GM12878 (cell line): ENCODE data around the gene RHEB. TPM values are rescaled to one million over a fixed set of nuclear protein-coding genes. Genes with fewer than 3 reads are reported as not detected.

Experiments used
- ATAC-seq: fragments of 200-7000 bp; cut with Tn5 transposase; 3 replicates; pipeline ENCODE4 v1.9.1; 2020; ENCODE audit warnings: mild to moderate bottlenecking, moderate library complexity
- BruUV-seq: library from RNA; stranded (reverse); fragments of 400-500 nt; replicated peaks from 2 replicates; lab custom pipeline; 2021; lab: Mats Ljungman, UMichigan
- CTCF ChIA-PET: fragments of 300-600 bp; sonication (Branson Sonifier 250); formaldehyde crosslinking; extraction: SDS; loops from one replicate; lab custom pipeline; 2021; ENCODE audit warnings: inconsistent platforms; lab: Yijun Ruan, JAX
- POLR2A ChIA-PET: fragments of 350-600 bp; formaldehyde crosslinking; extraction: SDS; loops from one replicate; lab custom pipeline; 2021; ENCODE audit warnings: inconsistent platforms; lab: Charles Lee
- RAD21 ChIA-PET: fragments of 300-600 bp; sonication (Branson Sonifier 250); formaldehyde crosslinking; loops from one replicate; lab custom pipeline; 2023; ENCODE audit warnings: antibody characterized with exemption; ENCODE audit not compliant: unreplicated experiment; lab: Charles Lee
- SMC1A ChIA-PET: fragments of 300-600 bp; sonication (Branson Sonifier 250); formaldehyde crosslinking; loops from one replicate; lab custom pipeline; 2023; ENCODE audit not compliant: unreplicated experiment, uncharacterized antibody; lab: Charles Lee
- DNase-seq: peaks from one replicate; pipeline ENCODE4 v3.0.0-alpha.2; 2011; ENCODE audit warnings: low read depth, low spot score
- FAIRE-seq: peaks from 3 replicates; lab custom pipeline; 2011; peaks lifted over from hg19 to GRCh38; lab: Jason Lieb, UNC
- H2AFZ ChIP-seq: 2 replicates; pipeline ENCODE4 v1.6.0; 2011; ENCODE audit warnings: low read depth, low read length, control low read depth; ENCODE audit not compliant: control insufficient read depth
- H3K27ac ChIP-seq: 2 replicates; pipeline ENCODE4 v1.5.1; 2011; ENCODE audit warnings: control low read depth; ENCODE audit not compliant: control insufficient read depth, insufficient read depth
- H3K27me3 ChIP-seq, 2 experiments: replicated peaks in 1 of 2; 2 replicates each; pipeline versions ENCODE4 v1.6.0 to v1.6.1; 2011; ENCODE audit warnings: low read length in 1 of 2; ENCODE audit not compliant: control insufficient read depth in 2 of 2, insufficient read depth in 2 of 2
- H3K36me3 ChIP-seq, 2 experiments: 2 replicates each; pipeline ENCODE4 v1.5.1; 2011; ENCODE audit warnings: low read length in 1 of 2; ENCODE audit not compliant: control insufficient read depth in 2 of 2, insufficient read depth in 2 of 2
- H3K4me1 ChIP-seq: 2 replicates; pipeline ENCODE4 v1.6.1; 2011; ENCODE audit warnings: mild to moderate bottlenecking, low read length, moderate library complexity, mixed read lengths; ENCODE audit not compliant: control insufficient read depth, insufficient read depth
- H3K4me2 ChIP-seq: 2 replicates; pipeline ENCODE4 v1.6.0; 2011; ENCODE audit warnings: control low read depth; ENCODE audit not compliant: control insufficient read depth, insufficient read depth
- H3K4me3 ChIP-seq: fragments of 200-600 bp; sonication (generic); 2 replicates; pipeline ENCODE4 v1.5.1; 2016
- H3K79me2 ChIP-seq: 2 replicates; pipeline ENCODE4 v1.6.0; 2011; ENCODE audit warnings: low read length; ENCODE audit not compliant: control insufficient read depth, insufficient read depth
- H3K9ac ChIP-seq: 2 replicates; pipeline ENCODE4 v1.8.0; 2011; ENCODE audit warnings: low read length, control low read depth, mixed read lengths; ENCODE audit not compliant: control insufficient read depth, insufficient read depth
- H3K9me3 ChIP-seq: replicated peaks from 3 replicates; pipeline ENCODE4 v1.5.1; 2011; ENCODE audit warnings: mild to moderate bottlenecking, low read length; ENCODE audit not compliant: control insufficient read depth, insufficient read depth
- H4K20me1 ChIP-seq: 2 replicates; pipeline ENCODE4 v1.6.0; 2011; ENCODE audit not compliant: control insufficient read depth, insufficient read depth
- LARP7 ChIP-seq: fragments of 450-650 bp; IDR thresholded peaks from 2 replicates; pipeline ENCODE4 v1.6.1; 2017; ENCODE audit warnings: mild to moderate bottlenecking
- MEF2B ChIP-seq: fragments of 450-650 bp; IDR thresholded peaks from 2 replicates; pipeline ENCODE4 v1.6.1; 2018; ENCODE audit warnings: mild to moderate bottlenecking, moderate library complexity; ENCODE audit not compliant: partially characterized antibody, poor library complexity, severe bottlenecking
- NR2C2 ChIP-seq: IDR thresholded peaks from 2 replicates; pipeline ENCODE4 v1.6.1; 2011; ENCODE audit warnings: borderline replicate concordance, low read depth; ENCODE audit not compliant: control insufficient read depth, insufficient read length
- POLR2A ChIP-seq: IDR thresholded peaks from 2 replicates; pipeline ENCODE4 v1.6.1; 2011; ENCODE audit warnings: low read depth, mild to moderate bottlenecking, low read length
- RB1 ChIP-seq: fragments of 450-650 bp; formaldehyde crosslinking; IDR thresholded peaks from 2 replicates; pipeline ENCODE4 v1.6.1; 2017; ENCODE audit warnings: mild to moderate bottlenecking, borderline replicate concordance
- SPI1 ChIP-seq: IDR thresholded peaks from 2 replicates; pipeline ENCODE4 v1.6.1; 2011; ENCODE audit warnings: low read depth, mild to moderate bottlenecking, low read length, moderate library complexity, borderline replicate concordance; ENCODE audit not compliant: insufficient read depth
- WGBS: methylation state at CpG from one replicate; pipeline ENCODE4 v1.1.6; 2016; ENCODE audit warnings: low lambda C conversion rate; ENCODE audit not compliant: insufficient replicate concordance, insufficient coverage; ENCODE audit errors: missing lambda C conversion rate; 5-methylcytosine and 5-hydroxymethylcytosine counted together
- in situ Hi-C: fragments of 300-500 bp; cut with MboI; formaldehyde crosslinking; loops from 9 replicates; pipeline ENCODE4 v1.14.3; 2018; ENCODE audit warnings: mixed read lengths
- intact Hi-C: fragments of 100-400 bp; cut with micrococcal nuclease; formaldehyde crosslinking; loops from one replicate; pipeline ENCODE4 v1.14.2; 2022; ENCODE audit not compliant: unreplicated experiment
- polyA plus RNA-seq, 11 experiments: library from polyadenylated mRNA; depleted of rRNA in 4 of 11; unstranded in 6 of 11; stranded (reverse) in 5 of 11; fragments of >200 nt; fragmentation: Nextera tagmentation in 4 of 11; fragmentation: Illumina TruSeq in 1 of 11; extraction: Ambion mirVana in 4 of 11; extraction: Trizol in 1 of 11; gene quantifications; 1 replicate in 1 of 11; 2 replicates in 10 of 11; pipeline versions ENCODE4 v1.2.1 to v1.2.3, GENCODE V29; 2011 to 2016; ENCODE audit warnings: inconsistent platforms in 2 of 11, missing spikeins in 2 of 11, low read depth in 1 of 11
- total RNA-seq, 4 experiments: library from RNA; depleted of rRNA in 3 of 4; stranded (reverse); fragments of >200 nt in 3 of 4; fragmentation: Illumina TruSeq in 1 of 4; extraction: Trizol in 1 of 4; gene quantifications; 2 replicates each; pipeline versions ENCODE4 v1.2.1 to v1.2.3, GENCODE V29; 2013 to 2021

Gene RHEB
- total and polyA plus RNA-seq, 10 of the 15 experiments (the other 5 are each of a cell fraction or from before 2014, with no cell fraction given): 6.2 to 67.8 (median 38.0) TPM

DNA sequence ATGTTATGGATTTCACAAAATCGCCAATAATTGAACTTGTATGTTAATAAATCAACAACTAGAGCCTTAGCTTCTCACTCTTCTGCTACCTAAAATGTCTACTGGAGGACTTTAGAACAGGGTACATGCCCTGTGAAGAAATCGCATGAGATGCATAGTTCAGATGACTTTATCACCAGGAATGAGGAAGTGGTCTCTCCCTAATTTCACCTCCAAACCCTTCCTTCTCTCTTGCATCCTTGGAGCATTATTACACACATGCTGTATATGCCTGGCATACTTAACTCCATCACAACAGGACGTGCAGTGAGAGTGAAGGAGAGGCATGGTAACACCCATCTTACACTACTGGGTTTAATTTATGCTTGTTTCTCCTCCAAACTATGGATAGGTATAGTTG lies 27.8 kb downstream of the RHEB start:
- BruUV-seq: no TSS peak
- CTCF ChIA-PET: interaction anchor here (1.0 to 1.1 kb wide), 2 partner anchors 21 to 129 kb away, joined by 3 read pairs; no protein-coding TSS in a partner anchor
- no peaks in the 10 kb centered on the region for H3K9me3 ChIP-seq
- POLR2A ChIA-PET: interaction anchor here (1.8 kb wide), 1 partner anchor 10 kb away, joined by 5 read pairs; no protein-coding TSS in a partner anchor
- no peak; the same call in 2 of the 3 replicates for ATAC-seq
- no peak for TF ChIP-seq MEF2B
- no peak for TF ChIP-seq POLR2A
- TF ChIP-seq LARP7: no peak
- no peak for TF ChIP-seq RB1
- TF ChIP-seq SPI1: peak; percentile 69; the same call in 1 of the 2 replicates
- TF ChIP-seq NR2C2: no peak
- TF ChIP-seq, all 136 proteins: peak for 1
- in situ Hi-C loops (no loop called here), intact Hi-C loops (no loop called here)
- H3K9ac ChIP-seq: no peak overlapping the region
- peaks cover 59% of the 10 kb centered on the region for H3K79me2 ChIP-seq
- H3K4me2 ChIP-seq: no peak overlapping the region
- H3K4me3 ChIP-seq: no peak overlapping the region
- RAD21 ChIA-PET: interaction anchor here (0.6 kb wide), 1 partner anchor 43 kb away, joined by 3 read pairs; no protein-coding TSS in a partner anchor
- peaks cover 14 to 30% of the 10 kb centered on the region in 2 experiments for H3K36me3 ChIP-seq
- peaks cover 3% of the 10 kb centered on the region; the same call in 1 of the 2 replicates for H4K20me1 ChIP-seq
- FAIRE-seq: no peak
- H3K4me1 ChIP-seq: peaks cover 17% of the 10 kb centered on the region
- H3K27me3 ChIP-seq: no peaks in the 10 kb centered on the region
- H2AFZ ChIP-seq: no peak overlapping the region
- 94% methylated on average over 3 of the region's 3 CpGs for WGBS
- H3K27ac ChIP-seq: no peak overlapping the region
- DNase-seq: no peak
- SMC1A ChIA-PET: interaction anchor here (0.5 to 1.3 kb wide), 6 partner anchors 14 to 47 kb away, joined by 3 to 4 read pairs (median 4); no protein-coding TSS in a partner anchor
